NOMO-1 treated with dmso at 0.1 percent for 144 hours (cell line): ENCODE results near the gene LRP4.

Source experiments
- DNase-seq: peaks from one replicate; lab custom pipeline; 2025; ENCODE audit not compliant: unreplicated experiment; lab: John Stamatoyannopoulos, UW

Gene LRP4

DNA sequence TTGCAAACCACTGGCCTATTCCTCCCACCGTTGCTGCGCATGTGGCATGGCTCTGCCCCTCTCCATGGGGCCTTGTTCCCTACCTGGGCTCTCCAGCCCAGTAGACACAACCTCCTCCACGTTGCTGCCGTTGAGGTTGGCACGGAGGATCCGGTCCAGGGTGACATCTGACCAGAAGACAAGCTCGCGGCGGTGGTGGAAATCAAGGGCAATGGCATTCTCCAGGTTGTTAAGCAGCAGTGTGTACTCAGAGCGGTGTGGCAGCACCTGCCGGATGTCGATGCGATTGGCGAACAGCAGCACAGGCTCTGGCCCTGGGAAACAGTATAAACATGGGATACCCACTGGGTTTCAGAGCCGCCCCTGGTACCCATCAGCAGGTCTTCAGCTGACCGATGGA is 23.8 kb downstream of the LRP4 start:
- no peak for DNase-seq

DNA sequence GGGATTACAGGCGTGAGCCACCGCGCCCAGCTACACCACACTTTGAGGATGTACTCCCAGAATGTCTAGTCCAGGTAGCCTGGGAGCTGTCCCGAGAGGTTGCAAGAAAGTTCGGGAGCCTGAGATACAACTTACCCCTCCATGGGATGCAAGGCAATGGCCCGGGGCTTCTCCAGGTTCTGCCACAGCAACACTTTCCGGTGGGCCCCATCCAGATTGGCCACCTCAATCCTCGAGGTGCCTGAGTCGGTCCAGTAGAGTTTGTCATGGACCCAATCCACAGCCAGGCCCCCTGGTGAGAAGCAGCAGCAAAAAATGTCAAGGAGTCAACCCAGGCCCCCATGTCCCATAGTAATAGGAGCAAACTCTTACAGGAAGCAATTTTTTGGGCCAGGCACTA is 25.5 kb downstream of the LRP4 start:
- DNase-seq, result no peak

DNA sequence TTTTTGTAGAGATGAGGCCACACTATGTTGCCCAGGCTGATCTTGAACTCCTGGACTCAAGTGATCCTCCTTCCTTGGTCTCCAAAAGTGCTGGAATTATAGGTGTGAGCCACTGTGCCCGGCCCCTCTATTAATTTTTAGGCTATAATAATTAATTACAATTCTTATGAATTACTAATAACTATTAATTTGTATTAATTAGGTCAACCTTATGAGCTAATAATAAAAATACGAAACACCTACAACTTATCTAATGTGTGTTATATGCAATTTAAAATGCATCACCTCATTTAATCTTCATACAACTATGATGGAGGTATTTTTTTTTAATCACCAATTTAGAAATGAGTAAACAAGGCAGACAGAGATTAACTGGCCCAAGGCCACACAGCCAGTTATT is 26.2 kb downstream of the LRP4 start:
- DNase-seq, result no peak

DNA sequence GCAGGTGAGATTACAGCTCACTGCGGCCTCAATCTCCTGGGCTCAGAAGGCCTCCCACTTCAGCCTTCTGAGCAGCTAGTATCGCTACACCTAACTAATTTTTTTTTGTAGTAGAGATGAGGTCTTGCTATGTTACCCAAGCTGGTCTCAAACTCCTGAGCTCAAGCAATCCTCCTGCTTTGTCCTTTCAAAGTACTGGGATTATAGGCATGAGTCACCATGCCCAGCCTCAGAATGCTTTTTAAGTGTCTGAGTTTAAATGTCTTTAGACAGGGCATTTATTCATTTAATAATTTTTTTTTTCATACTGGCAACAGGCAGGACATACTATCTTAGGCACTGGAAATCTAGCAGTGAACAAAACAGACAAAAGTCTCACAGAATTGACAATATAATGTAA is 27.7 kb downstream of the LRP4 start:
- no peak for DNase-seq

DNA sequence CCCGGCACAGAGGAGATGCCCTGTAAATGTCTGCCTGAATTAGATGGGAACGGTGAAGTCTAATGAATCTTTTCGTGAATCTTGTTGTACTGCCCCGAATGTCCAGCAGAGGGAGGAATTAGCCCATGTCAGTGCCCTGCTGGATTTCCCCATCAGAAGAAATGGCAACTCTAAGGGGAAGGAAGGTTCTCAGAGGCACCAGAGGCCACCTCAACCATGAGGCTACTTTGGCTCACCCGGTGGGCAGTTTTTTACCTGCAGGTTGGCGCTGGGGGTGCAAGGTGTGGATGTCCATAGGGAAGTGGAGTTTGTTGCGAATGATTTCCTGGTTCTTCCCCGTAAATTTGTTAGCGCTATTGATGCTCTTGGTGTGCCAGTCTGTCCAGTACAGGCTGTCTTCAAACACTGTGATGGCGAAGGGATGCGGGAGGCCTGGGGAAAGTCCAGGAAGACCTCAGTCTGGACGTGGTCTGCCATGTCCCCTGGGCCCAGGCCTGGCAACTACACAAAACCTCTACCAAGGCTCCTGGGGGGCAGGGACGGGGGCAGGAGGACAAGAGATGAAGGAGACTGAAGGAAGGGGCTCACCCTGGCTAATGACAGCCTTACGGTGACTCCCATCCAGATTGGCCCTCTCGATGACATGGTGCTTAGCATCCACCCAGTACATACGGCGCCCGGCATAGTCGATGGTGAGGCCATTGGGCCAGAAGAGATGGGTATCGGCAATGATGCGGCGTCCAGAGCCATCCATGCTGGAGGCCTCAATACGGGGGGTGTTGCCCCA is 28.5 kb downstream of the LRP4 start:
- DNase-seq, result peak; percentile 40

DNA sequence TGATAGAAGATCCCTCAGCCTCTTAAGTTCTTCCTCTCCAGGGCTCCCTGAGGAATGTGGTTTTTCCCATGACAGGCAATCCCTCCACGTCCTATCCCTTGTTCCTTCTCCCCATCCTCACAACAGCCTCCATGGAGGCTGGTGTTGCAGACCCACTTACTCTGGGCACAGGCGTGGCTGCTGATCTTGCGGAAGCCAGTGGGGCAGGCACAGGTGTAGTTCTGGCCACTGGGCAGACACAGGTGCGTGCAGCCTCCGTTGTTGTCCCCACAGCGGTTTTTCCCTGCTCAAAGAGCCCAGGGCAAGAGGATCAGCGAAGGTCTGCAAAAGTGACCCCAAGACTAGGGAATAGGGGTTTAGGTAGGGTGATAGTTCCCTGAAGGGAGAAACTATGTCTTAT is 29.1 kb downstream of the LRP4 start:
- no peak for DNase-seq

DNA sequence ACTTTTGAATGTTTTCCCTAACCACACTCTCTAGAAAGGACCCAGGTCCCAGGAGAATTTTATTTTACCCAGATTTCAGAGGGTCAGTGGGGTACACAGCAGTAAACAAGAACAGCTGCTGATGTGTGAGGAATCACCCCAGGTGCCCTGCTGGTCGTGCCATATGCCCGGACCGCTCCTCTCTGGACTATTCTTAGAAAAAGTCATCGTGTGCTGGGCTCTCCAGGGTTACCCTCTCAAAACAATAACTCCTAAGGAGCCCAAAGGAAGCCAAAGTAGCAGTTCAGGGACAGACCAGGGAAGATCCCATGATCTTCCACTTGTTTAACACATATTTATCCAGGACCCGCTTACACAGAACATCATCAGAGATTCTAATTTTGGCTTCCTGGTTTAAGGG is 29.7 kb downstream of the LRP4 start:
- no peak for DNase-seq

DNA sequence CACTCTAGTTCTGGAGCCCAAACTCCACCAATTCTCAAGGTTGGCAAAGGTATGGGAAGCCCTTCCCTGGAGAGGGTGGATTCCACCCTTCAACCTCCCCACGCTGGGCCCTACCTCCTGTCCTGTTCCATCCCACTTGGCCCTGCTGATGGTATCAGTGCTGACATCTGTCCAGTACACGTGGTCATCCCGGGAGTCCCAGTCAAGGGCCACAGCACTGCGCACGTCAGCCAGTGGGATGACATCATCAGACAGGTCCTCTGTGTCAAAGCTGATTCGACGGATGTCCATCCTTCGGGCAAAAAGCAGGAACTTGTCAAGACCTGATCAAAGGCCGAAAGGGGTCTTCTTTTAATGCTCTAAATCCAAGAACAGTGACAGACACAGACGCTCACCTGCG is 32.1 kb downstream of the LRP4 start:
- DNase-seq, result no peak

DNA sequence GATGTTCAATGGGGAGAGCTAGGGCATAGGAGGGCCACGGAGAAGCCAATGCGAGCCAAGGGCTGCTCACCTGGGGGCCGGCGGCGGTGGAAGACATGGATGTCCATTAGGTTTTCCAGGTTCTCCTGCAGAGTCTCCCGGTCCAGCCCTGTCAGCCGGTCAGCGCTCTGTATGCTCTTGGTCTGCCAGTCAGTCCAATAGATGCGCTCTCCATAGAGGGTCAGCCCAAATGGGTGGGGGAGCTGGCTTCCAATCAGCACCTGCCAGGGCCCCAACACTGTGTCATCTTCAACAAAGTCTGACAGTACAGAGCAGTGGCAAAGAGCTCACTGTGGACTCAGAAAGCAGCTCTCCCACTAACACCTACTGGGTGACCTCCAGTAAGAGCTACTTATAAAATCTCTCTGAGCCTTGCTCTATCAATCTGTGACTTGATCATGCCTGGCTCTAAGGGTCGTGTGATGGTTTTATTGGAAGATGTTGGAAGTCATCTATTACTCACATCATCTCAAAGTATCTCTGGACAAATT is 39.2 kb downstream of the LRP4 start:
- no peak for DNase-seq

DNA sequence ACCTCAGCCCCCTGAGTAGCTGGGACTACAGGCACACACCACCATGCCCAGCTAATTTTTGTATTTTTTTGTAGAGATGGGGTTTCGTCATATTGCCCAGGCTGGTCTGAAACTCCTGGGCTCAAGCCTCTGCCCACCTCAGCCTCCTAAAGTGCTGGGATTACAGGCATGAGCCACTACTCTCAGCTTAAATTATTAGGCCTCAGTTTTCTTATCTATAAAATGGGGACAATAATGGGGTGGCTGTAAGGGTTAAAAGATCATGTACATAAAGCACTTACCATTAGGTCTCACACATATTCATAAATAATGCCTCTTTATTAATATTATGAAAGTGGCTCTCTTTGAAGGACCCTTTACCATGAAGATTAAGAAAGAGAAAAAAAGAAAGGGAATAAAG is 40.8 kb downstream of the LRP4 start:
- DNase-seq, result no peak

DNA sequence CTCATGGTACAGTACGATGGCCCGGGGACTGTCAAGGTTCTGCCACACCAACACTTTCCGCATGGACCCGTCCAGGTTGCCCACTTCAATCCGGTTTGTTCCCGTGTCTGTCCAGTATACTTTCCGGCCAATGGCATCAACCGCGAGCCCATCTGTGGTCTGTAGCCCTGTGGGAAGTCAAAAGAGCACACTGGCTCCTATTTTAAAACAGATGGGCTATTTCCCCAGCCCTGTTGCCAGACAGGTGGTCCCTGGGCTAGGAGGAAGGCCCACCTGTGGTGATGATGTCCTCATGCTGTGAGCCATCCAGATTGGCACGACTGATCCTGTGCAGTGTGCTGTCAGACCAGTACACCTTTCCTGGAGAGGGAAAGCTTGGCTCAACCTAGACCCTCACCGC is 41.9 kb downstream of the LRP4 start:
- DNase-seq, result no peak

DNA sequence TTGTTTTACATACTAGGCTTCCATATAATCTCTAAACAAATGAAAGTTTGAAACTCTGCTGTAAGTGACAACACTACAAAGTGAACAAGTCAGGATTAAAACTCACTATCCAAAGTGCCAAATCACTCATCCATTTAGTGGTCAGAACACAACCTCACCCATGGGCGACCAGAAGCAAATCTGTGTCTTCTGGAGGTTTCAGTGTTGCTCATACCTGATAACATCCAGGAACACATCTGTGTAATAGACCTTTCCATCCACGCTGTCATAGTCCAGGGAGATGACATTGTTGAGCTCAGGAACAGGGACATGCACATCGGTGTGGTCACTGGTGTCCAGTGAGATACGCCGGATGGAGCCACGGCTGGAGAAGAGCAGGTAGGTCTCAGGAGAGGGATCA is 43.8 kb downstream of the LRP4 start:
- no peak for DNase-seq

DNA sequence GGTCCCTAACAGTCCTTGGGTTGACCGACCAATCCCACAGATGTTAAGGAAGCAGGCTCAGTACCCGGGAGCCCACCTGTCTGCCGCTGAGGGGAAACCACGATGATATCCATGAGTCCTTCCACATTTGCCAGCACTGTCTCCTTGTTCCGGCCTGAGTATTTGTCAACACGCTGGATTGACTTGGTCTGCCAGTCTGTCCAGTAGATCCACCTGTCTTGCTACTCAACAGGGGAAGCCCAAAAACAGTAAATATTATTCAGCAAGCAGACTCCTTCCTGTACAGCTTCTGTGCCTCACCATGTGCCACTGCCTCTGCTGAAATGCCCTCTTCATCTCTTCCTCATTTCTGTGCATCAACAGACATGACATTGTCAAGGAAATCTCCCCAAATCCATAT is 49.4 kb downstream of the LRP4 start:
- DNase-seq, result no peak

DNA sequence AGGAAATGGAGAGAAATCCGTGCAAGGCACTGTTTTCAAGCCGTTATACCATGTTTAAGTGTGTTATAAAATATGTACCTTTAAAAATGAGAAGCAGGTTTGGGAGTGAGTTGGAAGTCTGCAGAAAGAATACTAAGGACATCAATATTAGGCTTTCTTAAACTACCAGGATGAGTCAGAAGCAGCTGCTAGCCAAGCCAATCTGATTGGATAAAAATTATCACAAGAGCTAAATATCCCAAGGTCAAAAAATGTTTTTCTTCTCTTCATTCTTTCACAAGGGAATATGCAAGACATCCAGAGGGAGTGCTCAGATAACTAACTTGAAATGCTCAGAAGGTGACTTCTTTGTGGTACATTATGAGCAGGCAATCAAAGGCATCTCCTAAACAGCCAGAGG is 53.0 kb downstream of the LRP4 start:
- no peak for DNase-seq

DNA sequence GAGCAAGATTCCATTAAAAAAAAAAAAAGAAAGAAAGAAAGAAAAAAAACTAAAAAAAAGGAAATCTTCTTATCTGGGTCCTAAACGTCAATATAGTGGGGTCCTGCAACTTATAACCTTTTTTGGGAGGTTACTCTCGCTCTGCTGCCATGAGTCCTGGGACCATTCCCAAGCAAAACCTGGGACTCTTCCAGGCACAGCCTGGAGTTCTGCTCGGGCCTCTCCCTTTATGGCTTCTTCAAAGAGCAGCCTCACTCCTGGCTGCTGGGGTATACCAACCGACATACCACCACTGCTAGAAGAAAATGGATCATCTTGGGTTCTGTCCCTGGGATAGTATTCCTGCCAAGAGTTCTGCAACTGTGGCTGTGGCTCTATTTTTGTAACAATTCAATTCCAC is 58.1 kb downstream of the LRP4 start:
- no peak for DNase-seq

DNA sequence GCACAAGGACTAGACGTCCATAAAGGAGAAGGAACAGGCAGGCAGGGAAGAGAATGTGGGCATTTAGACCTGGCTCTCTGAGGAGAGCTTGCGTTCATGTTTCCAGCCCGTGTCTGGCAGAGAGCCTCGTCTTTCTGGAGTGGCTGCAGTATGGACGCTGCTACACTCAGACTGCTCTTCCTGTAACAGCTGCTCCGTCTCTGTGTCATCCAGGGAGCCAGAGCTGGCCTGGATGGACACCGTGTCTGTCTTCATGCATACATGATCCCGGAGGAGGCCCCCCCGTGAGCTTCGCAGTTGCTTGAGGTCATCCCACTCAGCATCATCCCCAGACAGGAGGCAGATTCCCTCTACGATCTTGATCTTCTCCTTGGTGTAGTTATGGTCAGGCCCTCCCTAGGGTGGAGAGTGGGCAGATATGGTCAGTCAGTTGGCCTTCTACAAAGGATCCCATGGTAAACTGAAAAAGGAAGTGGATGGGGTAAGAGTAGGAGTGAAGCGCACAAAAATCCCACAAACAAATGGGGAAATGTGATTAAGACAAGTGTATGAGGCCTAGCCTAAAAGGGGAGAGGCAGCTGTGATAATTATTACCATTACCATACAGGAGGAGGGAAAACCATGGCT is 59.3 kb downstream of the LRP4 start:
- peak; percentile 20 for DNase-seq

DNA sequence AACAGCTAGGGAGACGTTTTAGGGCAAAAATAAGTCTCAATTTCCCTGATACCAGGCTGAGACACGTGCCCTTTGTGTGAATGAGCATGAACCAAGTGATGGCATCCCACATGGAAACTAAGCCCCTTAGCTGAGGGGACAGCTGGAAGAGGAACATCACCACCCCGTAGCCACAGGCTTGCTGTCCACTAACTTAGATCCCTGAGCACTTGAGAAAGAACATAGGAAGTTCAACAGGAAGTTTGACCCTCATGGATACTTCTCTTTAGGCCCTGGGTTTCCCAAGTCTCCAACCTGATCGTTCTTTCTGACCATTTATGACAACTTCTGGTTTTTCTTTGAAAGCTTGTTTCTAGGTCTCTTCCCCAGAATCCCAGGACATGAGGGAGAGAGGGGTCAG is 60.7 kb downstream of the LRP4 start:
- no peak for DNase-seq

DNA sequence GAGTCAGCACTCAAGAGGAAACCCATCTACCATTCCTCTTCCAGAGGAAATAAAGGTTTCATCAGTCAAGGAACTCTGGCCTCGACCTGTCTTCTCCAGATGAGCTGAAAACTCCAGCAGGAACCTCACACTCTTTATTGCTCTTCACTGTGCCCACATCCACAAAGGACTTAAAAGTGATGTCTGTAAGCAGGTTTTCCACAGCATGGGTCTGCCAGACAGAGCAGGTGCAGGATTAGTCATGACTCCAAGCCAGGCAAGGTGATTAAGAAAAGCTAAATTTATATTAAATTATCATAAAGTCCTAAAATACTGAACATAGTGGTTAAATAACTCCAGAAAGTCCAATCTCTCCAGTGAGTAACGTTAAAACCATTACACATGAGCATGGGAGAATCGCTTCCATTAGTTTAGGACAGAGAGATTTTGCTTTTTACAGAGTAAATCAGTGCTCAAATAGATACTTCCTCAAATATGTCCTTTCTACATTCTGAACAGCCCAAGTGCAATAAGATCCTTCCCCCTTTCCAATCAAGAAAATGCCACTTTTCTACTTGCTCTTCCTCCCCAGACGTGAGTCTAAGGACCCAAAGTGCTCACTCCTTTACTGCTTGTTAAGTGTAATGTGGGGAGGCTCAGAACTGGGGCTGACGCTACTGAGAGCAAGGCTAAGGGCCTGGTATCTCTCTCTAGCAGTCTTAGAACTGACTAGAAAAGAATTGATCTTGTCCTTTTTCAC is 61.6 kb downstream of the LRP4 start:
- DNase-seq, result peak; percentile 17

DNA sequence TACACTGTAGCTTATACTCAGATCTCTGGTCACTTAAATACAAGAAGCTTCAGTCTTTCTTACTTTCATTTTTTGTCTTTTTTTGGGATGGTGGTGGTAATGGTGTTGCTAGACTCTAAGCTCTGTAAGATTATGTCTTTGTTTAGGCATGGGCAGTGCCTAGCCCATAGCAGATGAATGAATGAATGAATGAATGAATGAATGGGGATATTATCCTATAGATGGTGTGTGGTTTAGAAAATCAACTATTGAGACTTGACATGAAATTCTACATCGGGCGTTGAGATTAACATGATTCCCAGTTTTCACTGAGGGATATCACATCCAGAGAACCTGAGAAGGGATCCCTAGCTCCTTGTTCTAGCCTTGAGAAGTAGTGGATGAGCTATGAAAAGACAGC is 62.5 kb downstream of the LRP4 start:
- DNase-seq, result no peak

DNA sequence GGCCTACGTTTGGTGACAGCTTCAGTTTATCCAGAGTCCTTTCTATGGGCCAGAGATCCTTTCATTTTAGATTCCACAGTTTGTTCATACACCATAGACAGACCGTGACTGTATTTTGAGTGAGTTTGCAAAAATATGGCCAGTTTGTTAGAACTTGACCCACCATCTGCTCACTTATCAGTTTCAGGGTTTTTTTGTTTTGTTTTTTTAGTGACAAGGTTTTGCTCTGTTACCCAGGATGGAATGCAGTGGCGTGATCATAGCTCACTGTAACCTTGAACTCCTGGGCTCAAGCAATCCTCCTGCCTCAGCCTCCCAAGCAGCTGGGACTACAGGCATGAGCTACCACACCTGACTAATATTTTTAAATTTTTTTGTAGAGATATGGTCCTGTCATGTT is 63.2 kb downstream of the LRP4 start:
- DNase-seq, result no peak

DNA sequence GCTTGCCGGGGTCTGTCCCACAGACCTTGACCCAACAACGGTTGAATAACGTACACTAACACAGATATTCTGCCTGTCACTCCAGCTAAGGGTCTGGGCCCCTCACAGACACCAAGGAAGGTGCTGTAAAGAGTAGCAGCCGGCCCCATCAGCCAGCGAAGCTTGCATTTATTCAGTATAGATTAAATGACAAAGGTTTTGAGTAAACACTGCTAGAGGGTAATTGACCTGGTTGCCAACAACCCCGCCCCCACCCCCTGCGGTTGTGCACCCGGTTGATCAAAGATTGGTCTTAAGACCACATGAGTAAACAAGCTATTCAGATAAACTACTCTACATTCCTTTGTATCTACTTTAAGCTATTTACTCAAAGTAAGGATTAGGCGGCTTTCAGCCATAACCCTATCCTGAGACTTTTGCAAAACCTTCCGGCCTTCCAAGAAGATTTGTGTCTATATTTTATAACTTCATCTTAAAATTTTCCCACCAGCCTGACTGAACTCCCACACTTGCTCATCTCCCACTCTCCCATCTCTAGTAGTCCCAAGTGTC is 67.4 kb downstream of the LRP4 start:
- no peak for DNase-seq

DNA sequence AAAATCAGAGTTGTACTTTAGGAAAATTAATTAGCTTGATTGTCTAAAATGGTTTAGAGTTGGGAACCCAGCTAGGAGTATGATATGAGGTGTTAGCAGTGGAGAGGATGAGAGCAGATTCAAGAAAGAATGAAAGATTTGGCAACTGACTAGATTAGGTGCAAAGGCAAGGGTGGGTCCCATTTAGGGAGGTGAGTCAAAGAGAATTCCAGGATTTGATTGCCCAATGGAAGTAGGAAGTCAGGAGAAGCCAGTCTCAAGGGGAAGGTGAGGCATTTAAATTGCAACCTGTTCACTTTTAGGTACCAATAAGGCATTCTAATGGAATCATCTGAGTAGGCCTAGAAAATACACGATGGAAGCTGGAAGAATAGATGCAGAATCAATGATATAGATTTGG is 68.7 kb downstream of the LRP4 start:
- no peak for DNase-seq
